Ascending aorta (tissue), 2 donors: ENCODE results near the gene FNDC10. TPM values are rescaled to one million over a fixed set of nuclear protein-coding genes. Genes with fewer than 3 reads are reported as not detected.

Experiments used
- DNase-seq, 2 donors: peaks; one replicate each; pipeline ENCODE4 v3.0.0-alpha.2; 2019; ENCODE audit warnings: low spot score in 2 of 2
- H3K27ac ChIP-seq, 2 donors: fragments of 200-600 bp; sonication (generic); one replicate each; pipeline ENCODE4 v1.5.1; 2016 to 2017; ENCODE audit warnings: mild to moderate bottlenecking in 1 of 2
- H3K27me3 ChIP-seq: fragments of 200-600 bp; sonication (generic); one replicate; pipeline ENCODE4 v1.5.1; 2017
- H3K36me3 ChIP-seq, 2 donors: fragments of 200-600 bp; sonication (generic); one replicate each; pipeline ENCODE4 v1.5.1; 2016
- H3K4me1 ChIP-seq, 2 donors: fragments of 200-600 bp; sonication (generic); one replicate each; pipeline ENCODE4 v1.5.1; 2016 to 2017; ENCODE audit warnings: mild to moderate bottlenecking in 1 of 2
- H3K4me3 ChIP-seq, 2 donors: fragments of 200-600 bp; sonication (generic); one replicate each; pipeline ENCODE4 v1.5.1; 2016 to 2017; ENCODE audit warnings: mild to moderate bottlenecking in 1 of 2
- H3K9me3 ChIP-seq, 2 donors: fragments of 200-600 bp; sonication (generic); one replicate each; pipeline ENCODE4 v1.5.1; 2016
- CTCF ChIP-seq, 3 experiments: fragments of 200-600 bp in 2 of 3; fragments of 450-650 bp in 1 of 3; sonication (generic) in 2 of 3; IDR thresholded peaks; one replicate each; pipeline ENCODE4 v1.5.1; 2016 to 2019; ENCODE audit warnings: antibody characterized with exemption in 3 of 3, mild to moderate bottlenecking in 1 of 3, moderate library complexity in 1 of 3
- intact Hi-C: fragments of 100-400 bp; cut with DNase I; formaldehyde crosslinking; loops from one replicate; pipeline ENCODE4 v1.15.1; 2023
- total RNA-seq: library from RNA; depleted of rRNA; stranded (reverse); fragments of >200 nt; gene quantifications from one replicate; pipeline ENCODE4 v1.1.0, GENCODE V29; 2016

The FNDC10 gene
- total RNA-seq, 1 donor from 2014 or later, result 1.8 TPM

GRCh38 chr1:1554550-1554925, 45.4 kb downstream of the FNDC10 start:
- Histone ChIP-seq H3K36me3 (peaks cover 0 to 7% of the 10 kb centered on the region in 2 donors), H3K27me3 (no peaks in the 10 kb centered on the region), H3K4me3 (no peak overlapping the region), H3K27ac (no peak overlapping the region), H3K9me3 (no peaks in the 10 kb centered on the region), H3K4me1 (no peaks in the 10 kb centered on the region)
- no peak for DNase-seq
- intact Hi-C loops, result no loop called here
- no peak for TF ChIP-seq CTCF (IDR thresholded peaks at IDR 0.05)

DNA sequence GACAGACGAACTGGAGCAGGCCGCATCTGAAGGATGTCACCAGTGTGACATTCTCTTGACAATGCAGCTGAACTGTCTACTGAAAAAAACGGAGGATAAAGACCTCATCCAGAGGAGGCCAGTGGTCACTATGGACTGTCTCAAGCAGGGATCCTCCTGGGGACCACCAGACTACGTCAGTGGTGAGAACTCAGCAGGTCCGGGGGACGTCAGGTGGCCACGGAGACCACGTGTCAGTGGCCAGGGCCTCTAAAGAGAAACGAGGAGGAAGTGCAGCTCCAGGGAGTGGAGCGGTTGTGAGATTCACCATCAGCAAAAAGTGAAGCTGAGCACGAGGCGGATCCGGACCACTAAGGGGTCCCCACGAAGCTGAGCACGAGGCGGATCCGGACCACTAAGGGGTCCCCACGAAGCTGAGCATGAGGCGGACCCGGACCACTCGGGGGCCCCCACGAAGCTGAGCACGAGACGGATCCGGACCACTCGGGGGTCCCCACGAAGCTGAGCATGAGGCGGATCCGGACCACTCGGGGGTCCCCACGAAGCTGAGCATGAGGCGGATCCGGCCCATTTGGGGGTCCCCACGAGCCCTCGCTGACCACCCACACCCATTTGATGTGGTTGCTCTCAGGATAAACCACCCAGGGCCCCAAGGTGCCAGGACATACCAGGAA, 46.0 kb downstream of the FNDC10 start:
- Histone ChIP-seq H3K27ac (no peak overlapping the region), H3K36me3 (peaks cover 0 to 7% of the 10 kb centered on the region in 2 donors), H3K27me3 (no peaks in the 10 kb centered on the region), H3K4me3 (no peak overlapping the region), H3K9me3 (no peaks in the 10 kb centered on the region), H3K4me1 (no peaks in the 10 kb centered on the region)
- DNase-seq, result no peak
- no peak for TF ChIP-seq CTCF (IDR thresholded peaks at IDR 0.05)
- intact Hi-C loops, result no loop called here

- H3K4me3 ChIP-seq, result no peak overlapping the region
- H3K36me3 ChIP-seq, result peaks cover 0 to 7% of the 10 kb centered on the region in 2 donors
- H3K27me3 ChIP-seq, result no peaks in the 10 kb centered on the region
- no peak for DNase-seq
- no peaks in the 10 kb centered on the region for H3K9me3 ChIP-seq
- TF ChIP-seq CTCF (IDR thresholded peaks at IDR 0.05), result no peak
- H3K4me1 ChIP-seq, result no peaks in the 10 kb centered on the region
- no peak overlapping the region for H3K27ac ChIP-seq
- intact Hi-C loops, result no loop called here
Observed at GRCh38 chr1:1552263-1552639, 47.7 kb downstream of the FNDC10 start.

- TF ChIP-seq CTCF (IDR thresholded peaks at IDR 0.05), result no peak
- DNase-seq, result no peak
- no peaks in the 10 kb centered on the region for H3K27me3 ChIP-seq
Observed at GRCh38 chr1:1551524-1552262, 48.2 kb downstream of the FNDC10 start.

DNA sequence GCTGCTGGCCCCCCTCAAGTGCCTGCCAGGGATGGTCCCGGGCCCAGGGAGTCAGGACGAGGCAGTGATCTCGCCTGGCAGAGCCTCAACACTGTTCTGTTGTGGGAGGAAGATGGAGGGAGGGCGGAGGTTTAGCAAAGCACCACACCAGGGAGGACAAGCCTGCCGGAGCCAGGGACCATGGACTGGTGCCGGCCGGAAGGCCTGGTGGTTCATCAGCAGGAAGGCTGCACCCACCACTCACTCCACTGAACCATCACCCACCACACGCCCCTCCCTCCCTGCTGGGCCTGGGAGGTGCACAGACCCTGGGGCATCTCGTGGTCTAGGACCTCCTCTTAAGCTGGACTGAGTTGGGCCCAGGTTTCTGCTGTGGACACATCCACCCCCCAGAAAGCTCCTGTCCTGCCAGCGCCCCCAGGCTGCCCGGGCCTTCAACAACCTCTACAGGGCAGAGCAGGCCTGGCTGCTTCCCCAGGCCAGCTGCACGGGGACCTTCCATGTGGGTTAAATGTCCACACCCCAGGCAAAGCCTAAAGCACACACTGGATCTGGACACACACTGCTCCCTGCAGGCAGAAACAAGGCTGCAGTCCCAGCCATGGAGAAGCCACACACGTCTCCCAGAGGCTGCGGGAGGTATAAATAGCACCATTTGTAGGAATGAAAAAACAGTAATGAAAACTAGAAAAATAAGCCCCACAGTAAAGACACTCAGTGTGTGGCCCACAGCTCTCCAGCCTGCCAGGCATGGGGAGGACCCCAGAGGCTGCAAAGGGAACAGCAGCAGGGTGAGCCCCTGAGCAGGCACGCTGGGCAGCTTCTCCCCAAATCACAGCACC, 49.1 kb downstream of the FNDC10 start:
- Histone ChIP-seq H3K27ac (peak overlapping the region in 1 of 2 donors; percentile 30), H3K9me3 (no peaks in the 10 kb centered on the region), H3K36me3 (peaks cover 0 to 2% of the 10 kb centered on the region in 2 donors), H3K27me3 (no peaks in the 10 kb centered on the region), H3K4me3 (no peak overlapping the region), H3K4me1 (no peaks in the 10 kb centered on the region)
- intact Hi-C loops, result no loop called here
- peak in 1 of 3 experiments; percentile 4 for TF ChIP-seq CTCF (IDR thresholded peaks at IDR 0.05)
- no peak for DNase-seq

More at GRCh38 chr1:1551524-1552262, 48.2 kb downstream of the FNDC10 start:
- intact Hi-C loops, result no loop called here
- Histone ChIP-seq H3K4me3 (no peak overlapping the region), H3K36me3 (peaks cover 0 to 4% of the 10 kb centered on the region in 2 donors), H3K4me1 (no peaks in the 10 kb centered on the region), H3K27ac (no peak overlapping the region), H3K9me3 (no peaks in the 10 kb centered on the region)
